ENCODE data around the gene GRHPR. TPM values are rescaled to one million over a fixed set of nuclear protein-coding genes. Genes with fewer than 3 reads are reported as not detected.

Gene GRHPR
- total and polyA plus RNA-seq, 2 of the 8 experiments (the other 6 are each of a cell fraction or from before 2014, with no cell fraction given): 97.0 to 201 TPM

GRCh38 chr9:37424686-37425297, 2.3 kb downstream of the GRHPR start:
- H2BK20ac ChIP-seq (ENCODE audit: low read length): no peak overlapping the region
- no peak overlapping the region for H3K27ac ChIP-seq (ENCODE audit: low read depth, low read length)
- H2AFZ ChIP-seq (ENCODE audit: low read length): no peak overlapping the region
- no peak overlapping the region for H4K91ac ChIP-seq (replicated peaks; ENCODE audit: insufficient read length, low read length)
- H4K20me1 ChIP-seq (replicated peaks in 1 of 2; ENCODE audit: control insufficient read depth in 1 of 2, insufficient read depth in 2 of 2, low read length in 2 of 2): peaks cover 8 to 10% of the 10 kb centered on the region in 2 experiments
- H3K4ac ChIP-seq (replicated peaks; ENCODE audit: insufficient read length, low read depth, low read length): no peak overlapping the region
- H2AK5ac ChIP-seq (ENCODE audit: low read depth, low read length): no peak overlapping the region
- peaks cover 0 to 18% of the 10 kb centered on the region in 2 experiments; a peak in 2 of 4 replicates for H3K79me2 ChIP-seq (ENCODE audit: control insufficient read depth in 1 of 2, insufficient read depth in 2 of 2, low read length in 2 of 2)
- H3K4me2 ChIP-seq (ENCODE audit: insufficient read depth in 1 of 2, low read depth in 2 of 2, low read length in 2 of 2): no peak overlapping the region
- POLR2A ChIA-PET (ENCODE audit: partially characterized antibody): interaction anchor here (0.8 to 2.6 kb wide), 8 partner anchors 9 to 87 kb away, joined by 3 to 15 read pairs (median 5); no protein-coding TSS in a partner anchor
- no peak overlapping the region for H2BK120ac ChIP-seq (replicated peaks; ENCODE audit: low read depth, low read length)
- H2BK5ac ChIP-seq (ENCODE audit: low read depth, low read length): no peak overlapping the region
- DNase-seq (ENCODE audit: low read depth in 1 of 2, low spot score in 2 of 2): no peak
- H4K5ac ChIP-seq (ENCODE audit: insufficient read length, low read depth, low read length): no peak overlapping the region
- no peak overlapping the region for H3K4me3 ChIP-seq (ENCODE audit: extremely low read depth in 1 of 4, insufficient read depth in 2 of 4, low read depth in 3 of 4, low read length in 4 of 4)
- H3K23ac ChIP-seq (ENCODE audit: insufficient read length): no peak overlapping the region
- no peaks in the 10 kb centered on the region for H3K9me3 ChIP-seq (ENCODE audit: insufficient read depth in 2 of 2, low read depth in 1 of 2, low read length in 1 of 2)
- no peak overlapping the region for H2BK12ac ChIP-seq (ENCODE audit: low read depth, low read length)
- no peak overlapping the region for H3K18ac ChIP-seq (ENCODE audit: extremely low read depth, low read length)
- H3K23me2 ChIP-seq (ENCODE audit: low read depth, low read length): peaks cover 2% of the 10 kb centered on the region; the same call in 1 of the 2 replicates
- WGBS, 2 experiments (ENCODE audit: extremely low coverage in 1 of 2, insufficient coverage in 1 of 2, insufficient read length in 1 of 2, insufficient replicate concordance in 2 of 2, low coverage in 1 of 2, low lambda C conversion rate in 2 of 2, missing lambda C conversion rate in 1 of 2): 90% methylated on average over 18 of the region's 18 CpGs; no CpG with 5 or more reads in 1 of the 2 experiments
- no peak for FAIRE-seq
- no peak overlapping the region for H4K8ac ChIP-seq (ENCODE audit: extremely low read depth, insufficient read depth, low read length)
- CTCF ChIA-PET (ENCODE audit: partially characterized antibody): interaction anchor here (0.6 to 3.4 kb wide), 9 partner anchors 9 to 429 kb away, joined by 3 to 24 read pairs (median 4); no protein-coding TSS in a partner anchor
- no peaks in the 10 kb centered on the region for H3K27me3 ChIP-seq (replicated peaks in 1 of 4; ENCODE audit: control insufficient read depth in 3 of 4, extremely low read depth in 1 of 4, insufficient read depth in 3 of 4, low read length in 3 of 4)
- peaks cover 19% of the 10 kb centered on the region for H3K79me1 ChIP-seq (ENCODE audit: low read depth, low read length)
- H3K14ac ChIP-seq (ENCODE audit: insufficient read length): no peak overlapping the region
- H3K56ac ChIP-seq (replicated peaks; ENCODE audit: insufficient read length, low read depth, low read length): no peak overlapping the region
- peaks cover 16 to 42% (median 21%) of the 10 kb centered on the region in 4 experiments; a peak in 7 of 8 replicates for H3K36me3 ChIP-seq (ENCODE audit: control insufficient read depth in 2 of 4, insufficient read depth in 4 of 4, low read length in 3 of 4)
- H3K4me1 ChIP-seq (replicated peaks in 1 of 4; ENCODE audit: control insufficient read depth in 3 of 4, insufficient read depth in 4 of 4, low read length in 3 of 4): peaks cover 2 to 15% (median 8%) of the 10 kb centered on the region in 4 experiments
- H2BK15ac ChIP-seq (ENCODE audit: low read length): no peak overlapping the region
- no peak overlapping the region for H3K9ac ChIP-seq (replicated peaks in 1 of 4; ENCODE audit: extremely low read depth in 1 of 4, low read depth in 3 of 4, low read length in 3 of 4)
- TF ChIP-seq RAD21 (IDR thresholded peaks at IDR 0.05 in 1 of 2, conservative IDR thresholded peaks at IDR 0.05 in 1 of 2; ENCODE audit: low read depth in 2 of 2, low read length in 2 of 2) (no peak), CTBP2 (IDR thresholded peaks at IDR 0.05; ENCODE audit: borderline replicate concordance, insufficient read depth, insufficient read length, low read length) (no peak), BACH1 (IDR thresholded peaks at IDR 0.05; ENCODE audit: low read length) (no peak), RNF2 (IDR thresholded peaks at IDR 0.05; ENCODE audit: borderline replicate concordance, low read depth, low read length, missing control alignments, poor library complexity, severe bottlenecking) (no peak), KDM4A (IDR thresholded peaks at IDR 0.05; ENCODE audit: low read depth, low read length, severe bottlenecking) (no peak), RBBP5 (IDR thresholded peaks at IDR 0.05; ENCODE audit: borderline replicate concordance, low read depth, low read length) (no peak), KDM5A (IDR thresholded peaks at IDR 0.05; ENCODE audit: low read length) (no peak), CHD2 (IDR thresholded peaks at IDR 0.05; ENCODE audit: low read length) (no peak), SAP30 (IDR thresholded peaks at IDR 0.05; ENCODE audit: insufficient read depth, insufficient replicate concordance, low read length) (no peak), E2F6 (IDR thresholded peaks at IDR 0.05) (no peak), SIX5 (IDR thresholded peaks at IDR 0.05; ENCODE audit: low read depth, low read length) (no peak)

All from H1 (cell line).